HG03108 (cell line): Measurements from ENCODE around the gene RPS6KA1.
"Not testable (repeated sequence)": the region's sequence is repeated elsewhere in the genome, so short reads cannot be mapped to it uniquely, and the experiment has no call there.

Experiments used
- ATAC-seq: cut with Tn5 transposase; IDR thresholded peaks from one replicate; pipeline ENCODE4 v1.9.1; 2021; ENCODE audit warnings: moderate library complexity; ENCODE audit not compliant: unreplicated experiment

The RPS6KA1 gene

GRCh38 chr1:26529655-26530409 lies at the start of gene RPS6KA1:
TSS of gene RPS6KA1 (plus strand) at chr1:26529761. CDS start at chr1:26529921, 160 bp downstream.
- peak; percentile 72 for ATAC-seq

- no peak for ATAC-seq
These were observed 46.6 kb upstream of the RPS6KA1 start for GRCh38 chr1:26482921-26483320.

- no peak for ATAC-seq
These were observed 45.6 kb upstream of the RPS6KA1 start for GRCh38 chr1:26483980-26484379.

DNA sequence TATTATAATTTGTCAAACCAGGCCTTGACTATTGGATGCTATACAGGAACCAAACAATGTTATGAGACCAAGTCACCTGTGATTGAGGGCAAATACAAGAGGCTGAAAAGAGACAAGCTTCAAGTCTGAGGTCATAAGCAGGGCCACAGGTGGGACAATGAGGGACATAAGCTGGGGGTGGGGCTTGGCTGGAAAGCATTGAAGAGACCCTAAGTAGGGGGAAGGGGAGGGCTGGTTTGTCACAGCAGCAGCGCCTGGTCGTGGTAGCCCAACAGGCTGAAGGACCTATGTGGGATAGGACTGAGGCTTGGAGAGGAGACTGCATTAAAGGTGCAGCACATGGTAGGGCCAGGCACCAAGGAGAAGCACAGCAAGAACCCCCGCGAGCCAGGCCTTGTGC lies 39.4 kb upstream of the RPS6KA1 start:
- no peak for ATAC-seq

- ATAC-seq = no peak
These were observed 36.3 kb upstream of the RPS6KA1 start for GRCh38 chr1:26493267-26493666.

DNA sequence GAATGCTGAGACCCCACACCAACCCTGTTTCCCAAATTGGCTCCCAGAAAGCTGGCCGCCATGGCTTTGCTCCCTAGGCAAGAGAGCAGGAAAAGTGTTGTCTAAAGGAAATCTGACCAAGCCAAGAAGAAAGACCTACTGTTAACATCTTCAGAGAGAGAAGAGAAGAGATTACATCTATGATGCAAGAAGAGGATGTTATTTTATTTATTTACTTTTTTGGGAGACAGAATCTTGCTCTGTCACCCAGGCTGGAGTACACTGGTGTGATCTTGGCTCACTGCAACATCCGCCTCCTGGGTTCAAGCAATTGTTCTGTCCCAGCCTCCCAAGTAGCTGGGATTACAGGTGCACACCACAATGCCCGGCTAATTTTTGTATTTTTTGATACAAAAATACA lies 35.6 kb upstream of the RPS6KA1 start:
- ATAC-seq = no peak

DNA sequence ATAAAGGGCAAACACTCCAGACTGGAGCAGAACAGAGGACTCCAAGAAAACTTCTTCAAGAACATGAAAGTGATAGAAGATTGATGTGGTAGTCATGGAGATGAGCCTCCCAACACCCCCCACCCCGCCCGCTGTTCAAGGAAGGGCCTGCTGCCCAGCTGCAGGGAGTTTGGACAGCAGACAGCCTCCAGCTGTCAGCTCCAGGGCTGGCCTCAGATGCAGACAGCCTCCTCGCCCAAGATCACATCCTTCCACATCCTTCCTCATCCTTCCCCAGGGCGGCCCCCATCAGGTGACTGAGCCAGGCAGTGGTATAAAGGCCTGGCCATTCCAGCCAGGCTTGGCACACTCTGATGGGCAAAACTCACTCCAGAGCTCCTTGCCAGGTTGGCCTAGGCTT lies 32.7 kb upstream of the RPS6KA1 start:
- ATAC-seq = no peak

- ATAC-seq = no peak
These were observed 30.7 kb upstream of the RPS6KA1 start for GRCh38 chr1:26498894-26499293.

GRCh38 chr1:26500488-26501175 lies 28.9 kb upstream of the RPS6KA1 start:
- peak; percentile 49 for ATAC-seq

DNA sequence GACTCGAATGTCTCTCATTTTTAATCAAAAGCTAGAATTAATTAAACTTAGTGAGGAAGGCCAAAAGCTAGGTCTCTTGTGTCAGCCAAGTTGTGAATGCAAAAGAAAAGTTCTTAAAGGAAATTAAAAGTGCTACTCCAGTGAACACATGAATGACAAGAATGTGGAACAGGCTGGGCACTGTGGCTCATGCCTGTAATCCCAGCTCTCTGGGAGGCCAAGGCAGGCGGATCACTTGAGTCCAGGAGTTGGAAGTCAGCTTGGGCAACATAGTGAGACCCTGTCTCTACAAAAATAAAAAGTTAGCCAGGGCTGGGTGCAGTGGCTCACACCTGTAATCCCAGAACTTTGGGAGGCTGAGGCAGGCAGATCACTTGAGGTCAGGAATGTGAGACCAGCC lies 18.9 kb upstream of the RPS6KA1 start:
- ATAC-seq = not testable (repeated sequence)

DNA sequence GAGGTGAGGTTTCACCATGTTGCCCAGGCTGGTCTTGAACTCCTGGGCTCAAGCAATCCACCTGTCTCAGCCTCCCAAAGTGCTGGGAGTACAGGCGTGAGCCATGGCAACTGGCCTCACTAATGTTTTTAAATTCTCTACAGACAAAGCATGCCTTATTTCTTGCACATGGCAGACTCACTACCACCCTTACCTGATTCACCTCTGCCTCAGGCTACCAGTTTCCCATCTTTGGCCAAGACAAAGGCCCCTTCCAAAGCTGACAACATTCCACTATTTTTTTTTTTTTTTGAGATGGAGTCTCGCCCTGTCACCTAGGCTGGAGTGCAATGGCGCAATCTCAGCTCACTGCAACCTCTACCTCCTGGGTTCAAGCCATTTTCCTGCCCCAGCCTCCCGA lies 13.7 kb upstream of the RPS6KA1 start:
- ATAC-seq = not testable (repeated sequence)

DNA sequence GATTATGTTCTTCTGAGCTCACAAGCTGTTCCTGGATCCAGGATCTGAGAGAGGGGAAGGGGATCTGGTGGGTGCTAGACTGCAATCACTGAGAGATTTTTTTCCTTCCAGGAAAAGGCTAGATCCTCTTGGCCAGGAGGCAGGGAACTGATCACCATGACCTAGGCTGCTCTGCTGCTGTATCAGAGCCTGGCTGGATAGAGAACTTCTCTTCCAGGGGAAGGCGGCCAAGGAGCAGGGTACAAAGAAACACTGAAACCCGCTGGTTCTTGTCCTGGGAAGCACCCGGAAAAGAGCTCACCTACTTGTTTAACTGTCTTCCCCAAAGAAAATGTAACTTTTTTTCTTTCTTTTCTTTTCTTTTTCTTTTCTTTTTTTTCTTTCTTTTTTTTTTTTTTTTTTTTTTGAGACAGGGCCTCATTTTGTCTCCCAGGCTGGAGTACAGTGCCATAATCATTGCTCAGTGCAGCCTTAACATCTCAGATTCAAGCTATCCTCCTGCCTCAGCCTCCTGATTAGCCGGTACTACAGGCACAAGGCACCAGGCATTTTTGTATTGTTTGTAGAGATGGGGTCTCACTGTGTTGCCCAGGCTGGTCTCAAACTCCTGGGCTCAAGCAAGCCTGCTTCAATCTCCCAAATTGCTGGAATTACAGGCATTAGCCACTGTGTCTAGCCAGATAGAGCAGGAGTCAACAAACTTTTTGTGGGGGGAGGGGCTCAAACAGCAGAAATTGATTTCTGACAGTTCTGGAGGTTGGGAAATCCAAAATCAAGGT lies 12.4 kb upstream of the RPS6KA1 start:
- no peak for ATAC-seq

- no peak for ATAC-seq
These were observed 11.9 kb upstream of the RPS6KA1 start for GRCh38 chr1:26517766-26518049.

GRCh38 chr1:26518355-26518754 lies 11.2 kb upstream of the RPS6KA1 start:
- no peak for ATAC-seq

- ATAC-seq = no peak
These were observed 9.2 kb upstream of the RPS6KA1 start for GRCh38 chr1:26520339-26520738.

GRCh38 chr1:26521669-26522030 lies 7.9 kb upstream of the RPS6KA1 start:
- ATAC-seq = no peak

DNA sequence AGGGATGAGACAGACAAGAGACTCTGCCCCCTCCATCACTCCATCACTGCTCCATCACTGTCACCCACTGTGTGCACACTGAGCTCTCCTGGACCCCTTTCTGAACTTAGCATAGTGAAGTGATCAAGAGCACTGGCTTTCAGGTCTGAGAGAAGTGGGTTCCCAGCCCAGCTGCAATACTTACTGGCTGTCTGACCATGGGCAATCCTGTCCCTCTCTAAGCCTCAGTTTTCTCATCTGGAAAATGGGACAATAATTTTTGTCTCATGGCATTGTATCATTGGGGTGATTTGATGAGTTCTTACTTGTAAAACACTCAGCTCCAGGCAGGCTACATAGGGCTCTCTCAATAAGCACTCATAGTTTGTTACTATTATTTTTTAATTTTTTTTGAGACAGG lies 7.5 kb upstream of the RPS6KA1 start:
- no peak for ATAC-seq

- no peak for ATAC-seq
These were observed 5.4 kb upstream of the RPS6KA1 start for GRCh38 chr1:26524181-26524580.

DNA sequence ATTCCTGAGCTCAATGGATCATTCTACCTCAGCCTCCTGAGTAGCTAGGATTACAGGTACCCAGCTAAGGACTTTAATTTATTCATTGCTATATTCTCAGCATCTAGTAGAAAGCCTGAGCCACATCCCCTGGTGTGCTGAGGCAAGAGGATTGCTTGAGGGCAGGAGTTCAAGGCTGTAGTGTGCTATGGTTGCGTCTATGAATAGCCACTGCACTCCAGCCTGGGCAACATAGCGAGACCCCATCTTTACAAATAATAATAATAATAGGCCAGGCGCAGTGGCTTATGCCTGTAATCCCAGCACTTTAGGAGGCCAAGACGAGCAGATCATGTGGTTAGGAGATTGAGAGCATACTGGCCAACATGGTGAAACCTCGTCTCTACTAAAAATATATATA lies 3.3 kb upstream of the RPS6KA1 start:
- no peak for ATAC-seq

- no peak for ATAC-seq
These were observed 231 bp upstream of the RPS6KA1 start for GRCh38 chr1:26529405-26529654.

DNA sequence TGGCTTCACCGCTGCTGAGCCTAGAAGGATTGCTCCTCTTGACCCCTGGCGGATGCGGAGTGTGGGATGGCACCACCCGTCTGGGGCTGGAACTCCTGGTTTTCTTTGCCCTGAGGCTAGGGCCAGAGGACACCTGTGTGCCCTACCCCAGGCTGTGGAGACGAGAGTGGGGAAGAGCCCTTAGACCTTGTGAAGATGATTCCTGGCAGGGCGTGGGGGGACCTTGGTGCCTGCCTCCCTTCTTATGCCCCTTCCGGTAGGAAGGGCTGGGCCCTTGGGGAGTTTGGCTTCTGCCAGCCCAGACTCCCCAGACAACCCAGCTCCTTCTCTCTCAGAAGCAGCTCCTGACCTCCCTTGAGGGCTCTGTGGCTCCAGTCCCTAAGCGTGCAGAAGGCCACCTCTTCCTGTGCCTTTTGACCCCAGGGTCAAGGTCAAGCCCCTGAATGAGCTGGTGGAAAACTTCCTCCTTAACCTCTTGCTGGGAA lies 891 bp downstream of the RPS6KA1 start:
- ATAC-seq = no peak

DNA sequence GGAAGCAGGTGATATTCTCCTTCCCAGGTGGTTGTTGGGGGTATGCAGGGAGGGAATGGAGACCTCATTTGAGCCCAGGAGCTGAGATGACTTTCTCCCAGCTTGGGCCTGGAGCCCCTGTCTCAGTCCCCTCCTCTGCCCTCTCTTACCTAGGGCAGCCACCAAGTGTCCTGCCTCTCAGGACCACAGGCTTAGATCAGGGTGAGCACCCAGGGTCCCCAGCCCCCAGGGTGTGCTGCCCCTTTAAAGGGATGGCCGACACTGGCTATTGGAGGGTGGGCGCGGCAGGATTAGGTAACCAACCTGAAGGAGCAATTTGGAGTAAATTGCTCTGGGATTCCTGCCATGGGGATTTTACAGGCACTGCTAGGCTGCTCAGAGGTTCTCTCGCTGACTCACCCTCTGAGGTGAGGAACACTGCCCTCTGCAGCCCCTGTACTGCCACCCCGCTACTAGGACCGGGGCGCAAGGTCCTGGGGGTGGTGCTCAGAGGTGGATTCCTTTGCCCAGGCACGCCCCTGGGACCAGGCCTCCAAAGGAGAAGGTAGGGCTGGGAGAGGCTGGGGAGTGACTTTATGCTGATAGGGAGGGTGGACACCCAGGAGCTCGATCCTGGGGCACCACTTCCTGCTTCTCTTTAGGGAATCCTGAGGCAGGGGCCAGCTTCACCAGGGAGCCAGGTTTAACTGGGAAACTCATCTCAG lies 1.5 kb downstream of the RPS6KA1 start:
- no peak for ATAC-seq
